B cell (primary cell): ENCODE measurements around the gene HDGFL1.

Experiments used
- CTCF ChIP-seq: fragments of 200-600 bp; IDR thresholded peaks from one replicate; pipeline ENCODE4 v1.8.0; 2022; ENCODE audit warnings: antibody characterized with exemption, mild to moderate bottlenecking
- EZH2 ChIP-seq: IDR thresholded peaks from 2 replicates; pipeline ENCODE4 v1.6.1; 2012; ENCODE audit warnings: borderline replicate concordance, low read depth, mild to moderate bottlenecking, moderate library complexity, low read length; ENCODE audit not compliant: insufficient read depth, poor library complexity, severe bottlenecking

GRCh38 chr6:22582417-22583205 lies 13.2 kb downstream of the HDGFL1 start:
- TF ChIP-seq CTCF (no peak), EZH2 (no peak)
